Parathyroid adenoma (tissue), 2 donors: ENCODE data around the gene SLC25A14.
A peak's percentile ranks its signal among the peaks of the same experiment; 100 is the strongest.

ENCODE experiments used
- H2AFZ ChIP-seq: fragments of 300-600 bp; sonication (generic); one replicate; pipeline ENCODE4 v1.7.0; 2017; ENCODE audit warnings: antibody characterized with exemption, mild to moderate bottlenecking
- H3K27ac ChIP-seq: fragments of 300-600 bp; sonication (generic); one replicate; pipeline ENCODE4 v1.7.0; 2017
- H3K27me3 ChIP-seq: fragments of 300-600 bp; sonication (generic); one replicate; pipeline ENCODE4 v1.7.0; 2017; ENCODE audit warnings: low read length; ENCODE audit not compliant: control insufficient read depth, insufficient read depth
- H3K36me3 ChIP-seq: fragments of 300-600 bp; sonication (generic); one replicate; pipeline ENCODE4 v1.7.0; 2017; ENCODE audit warnings: low read length; ENCODE audit not compliant: control insufficient read depth, insufficient read depth
- H3K4me1 ChIP-seq: fragments of 300-600 bp; sonication (generic); one replicate; pipeline ENCODE4 v1.7.0; 2017; ENCODE audit warnings: control low read depth
- H3K4me2 ChIP-seq: fragments of 300-600 bp; sonication (generic); one replicate; pipeline ENCODE4 v1.7.0; 2017; ENCODE audit warnings: low read length
- H3K4me3 ChIP-seq: fragments of 300-600 bp; sonication (generic); one replicate; pipeline ENCODE4 v1.7.0; 2017; ENCODE audit warnings: low read depth, low read length
- H3K79me2 ChIP-seq: fragments of 300-600 bp; sonication (generic); one replicate; pipeline ENCODE4 v1.7.0; 2017; ENCODE audit warnings: control low read depth
- H3K9ac ChIP-seq: fragments of 300-600 bp; sonication (generic); one replicate; pipeline ENCODE4 v1.7.0; 2017; ENCODE audit warnings: mild to moderate bottlenecking
- H3K9me3 ChIP-seq: fragments of 300-600 bp; sonication (generic); one replicate; pipeline ENCODE4 v1.7.0; 2017; ENCODE audit warnings: low read length; ENCODE audit not compliant: control insufficient read depth
- TF ChIP-seq, protein P1 (sequence below): fragments of 300-600 bp; sonication (generic); IDR thresholded peaks from one replicate; pipeline ENCODE4 v1.7.0; 2017; ENCODE audit warnings: antibody characterized with exemption, mild to moderate bottlenecking
- donor health status: primary hyperparathyroidism.

The SLC25A14 gene

DNA sequence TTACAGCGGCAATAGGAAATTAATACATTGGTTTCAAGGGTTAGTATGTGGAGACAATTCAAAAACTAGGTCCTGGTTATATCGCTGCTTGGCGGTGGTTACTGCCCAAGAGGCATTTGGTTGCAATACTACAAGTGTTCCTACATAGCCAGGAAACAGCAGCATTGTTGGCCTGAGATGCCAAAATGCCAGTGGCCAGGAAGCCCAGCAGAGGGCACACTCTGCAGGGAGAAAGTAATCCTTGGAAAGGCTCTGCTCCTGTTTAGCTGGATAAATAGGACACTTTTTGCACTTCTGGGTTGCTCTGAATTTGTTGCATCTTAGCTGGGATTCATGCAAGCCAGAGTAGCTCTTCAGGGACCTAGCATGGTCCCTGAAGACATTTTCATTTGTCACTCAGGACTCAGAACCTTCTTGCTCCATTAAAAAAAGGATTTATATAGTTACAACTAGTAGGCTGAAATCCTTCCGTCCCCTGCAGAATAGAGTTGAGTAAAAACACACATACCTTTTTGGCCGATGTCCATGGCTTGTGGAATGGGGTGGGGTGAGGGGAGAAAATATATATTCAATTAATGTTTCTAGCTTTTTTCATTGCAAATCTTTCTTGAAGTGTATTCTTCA is 53.8 kb downstream of the SLC25A14 start:
- Histone ChIP-seq H2AFZ (no peak overlapping the region), H3K36me3 (no peaks in the 10 kb centered on the region), H3K79me2 (no peaks in the 10 kb centered on the region), H3K4me3 (no peak overlapping the region), H3K27me3 (no peaks in the 10 kb centered on the region), H3K4me2 (no peak overlapping the region), H3K4me1 (no peaks in the 10 kb centered on the region), H3K9me3 (no peaks in the 10 kb centered on the region), H3K27ac (no peak overlapping the region), H3K9ac (no peak overlapping the region)
- TF ChIP-seq, protein P1, sequence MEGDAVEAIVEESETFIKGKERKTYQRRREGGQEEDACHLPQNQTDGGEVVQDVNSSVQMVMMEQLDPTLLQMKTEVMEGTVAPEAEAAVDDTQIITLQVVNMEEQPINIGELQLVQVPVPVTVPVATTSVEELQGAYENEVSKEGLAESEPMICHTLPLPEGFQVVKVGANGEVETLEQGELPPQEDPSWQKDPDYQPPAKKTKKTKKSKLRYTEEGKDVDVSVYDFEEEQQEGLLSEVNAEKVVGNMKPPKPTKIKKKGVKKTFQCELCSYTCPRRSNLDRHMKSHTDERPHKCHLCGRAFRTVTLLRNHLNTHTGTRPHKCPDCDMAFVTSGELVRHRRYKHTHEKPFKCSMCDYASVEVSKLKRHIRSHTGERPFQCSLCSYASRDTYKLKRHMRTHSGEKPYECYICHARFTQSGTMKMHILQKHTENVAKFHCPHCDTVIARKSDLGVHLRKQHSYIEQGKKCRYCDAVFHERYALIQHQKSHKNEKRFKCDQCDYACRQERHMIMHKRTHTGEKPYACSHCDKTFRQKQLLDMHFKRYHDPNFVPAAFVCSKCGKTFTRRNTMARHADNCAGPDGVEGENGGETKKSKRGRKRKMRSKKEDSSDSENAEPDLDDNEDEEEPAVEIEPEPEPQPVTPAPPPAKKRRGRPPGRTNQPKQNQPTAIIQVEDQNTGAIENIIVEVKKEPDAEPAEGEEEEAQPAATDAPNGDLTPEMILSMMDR, result peak; percentile 40

DNA sequence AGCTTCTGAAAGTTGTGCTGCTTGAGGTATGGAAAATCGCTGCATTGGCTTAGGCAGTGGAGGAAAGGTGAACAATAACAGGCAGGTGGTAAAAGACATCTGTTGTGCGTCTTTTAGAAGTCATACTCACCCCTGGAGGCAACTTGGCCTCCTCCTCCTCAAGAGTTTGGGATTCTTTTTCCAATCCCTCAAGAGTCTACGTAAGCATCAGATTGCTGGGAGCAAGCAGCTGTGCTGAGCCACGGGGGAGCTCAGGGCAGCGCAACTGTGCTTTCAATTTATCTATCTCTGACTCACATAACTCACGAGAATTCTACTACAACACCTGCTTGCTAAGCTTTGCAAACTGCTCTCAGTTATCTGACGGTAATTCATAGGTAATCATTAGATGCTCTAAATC is 55.6 kb downstream of the SLC25A14 start:
- Histone ChIP-seq H3K4me3 (no peak overlapping the region), H3K36me3 (no peaks in the 10 kb centered on the region), H3K4me2 (no peak overlapping the region), H3K9me3 (no peaks in the 10 kb centered on the region), H3K79me2 (no peaks in the 10 kb centered on the region), H2AFZ (no peak overlapping the region), H3K27ac (no peak overlapping the region), H3K4me1 (no peaks in the 10 kb centered on the region), H3K9ac (no peak overlapping the region), H3K27me3 (no peaks in the 10 kb centered on the region)
- TF ChIP-seq, protein P1, result no peak

DNA sequence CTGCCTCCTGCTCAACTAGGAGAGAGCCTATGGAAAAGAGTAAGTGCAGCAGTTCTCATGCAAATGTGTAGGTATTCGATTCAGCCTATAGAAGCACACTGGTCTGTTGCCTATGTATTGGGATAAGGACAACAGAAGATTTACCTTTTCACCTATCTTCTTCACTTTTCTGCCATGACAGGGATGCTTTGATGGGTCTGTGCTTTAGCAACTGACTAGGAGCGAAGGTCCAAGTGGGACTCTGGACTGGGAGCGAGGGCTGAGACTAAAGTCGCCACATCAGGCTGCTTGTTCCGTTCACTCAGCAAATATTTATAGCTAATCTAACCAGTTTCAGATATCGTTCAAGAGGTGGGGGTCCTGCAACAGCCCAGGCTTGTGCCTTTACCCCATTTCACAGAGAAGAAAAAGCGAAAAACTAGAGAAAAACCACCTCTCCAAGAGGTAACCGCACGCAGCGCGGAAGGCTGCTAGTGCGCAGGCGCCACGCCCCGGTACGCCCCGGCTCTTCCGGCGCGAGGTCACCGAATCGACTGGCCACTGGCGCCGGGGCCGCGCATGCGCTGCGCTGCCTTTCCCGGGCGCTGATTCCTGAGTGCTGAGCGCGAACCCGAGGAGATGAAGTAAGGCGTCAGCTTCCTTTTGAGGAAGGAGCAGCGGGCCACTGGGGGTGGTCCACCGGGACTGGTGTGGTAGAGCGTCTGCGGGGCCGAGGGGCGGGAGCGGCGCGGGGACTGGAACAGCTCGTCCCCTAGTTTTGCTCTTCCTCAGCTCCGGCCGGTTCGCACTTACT is 61.9 kb downstream of the SLC25A14 start, which contains the start of gene RBMX2:
TSS of gene RBMX2 (plus strand) at position 573 of the 793 bp plus-strand sequence. CDS start at position 619, 46 bp downstream.
- Histone ChIP-seq H3K36me3 (no peaks in the 10 kb centered on the region), H3K27ac (peak within 1 kb of the TSS; percentile 53), H3K9me3 (no peaks in the 10 kb centered on the region), H3K27me3 (no peaks in the 10 kb centered on the region), H2AFZ (peak within 1 kb of the TSS; percentile 89), H3K4me2 (peak within 1 kb of the TSS; percentile 83), H3K4me3 (peak within 1 kb of the TSS; percentile 75), H3K4me1 (no peaks in the 10 kb centered on the region), H3K79me2 (peaks cover 2% of the 10 kb centered on the region), H3K9ac (peak within 1 kb of the TSS; percentile 29)
- TF ChIP-seq, protein P1, result no peak

DNA sequence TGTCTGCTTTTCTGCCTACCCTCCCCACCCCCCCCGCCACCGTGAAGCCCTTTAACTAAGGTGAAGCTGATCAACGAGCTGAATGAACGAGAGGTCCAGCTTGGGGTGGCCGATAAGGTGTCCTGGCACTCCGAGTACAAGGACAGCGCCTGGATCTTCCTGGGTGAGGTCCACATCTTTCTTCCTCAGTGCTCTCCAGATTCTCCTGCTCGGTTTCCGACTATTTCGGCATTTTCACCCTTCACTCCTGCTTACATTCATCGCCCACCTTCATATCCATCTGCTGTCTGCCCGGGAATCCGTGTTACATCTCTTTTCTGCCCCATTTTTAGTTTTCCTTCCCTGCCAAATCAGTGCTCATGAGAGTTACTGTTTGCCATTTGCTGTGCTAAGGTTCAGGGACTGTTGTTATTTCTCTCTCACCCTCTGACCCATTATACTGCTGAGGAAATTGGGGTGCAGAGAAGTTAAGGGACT is 62.5 kb downstream of the SLC25A14 start:
- TF ChIP-seq, protein P1, result no peak

More for the DNA sequence above, 62.5 kb downstream of the SLC25A14 start:
- H3K36me3 ChIP-seq, result no peaks in the 10 kb centered on the region
- H3K4me1 ChIP-seq, result no peaks in the 10 kb centered on the region
- H2AFZ ChIP-seq, result peak overlapping the region; percentile 89
- H3K9me3 ChIP-seq, result no peaks in the 10 kb centered on the region
- H3K4me3 ChIP-seq, result peak overlapping the region; percentile 75
- H3K4me2 ChIP-seq, result peak overlapping the region; percentile 73
- no peaks in the 10 kb centered on the region for H3K27me3 ChIP-seq
- H3K9ac ChIP-seq, result no peak overlapping the region
- peaks cover 2% of the 10 kb centered on the region for H3K79me2 ChIP-seq
- peak overlapping the region; percentile 53 for H3K27ac ChIP-seq
